Mucosa of descending colon (tissue), 3 donors: ENCODE data around the gene KLK13. TPM values are rescaled to one million over a fixed set of nuclear protein-coding genes. Genes with fewer than 3 reads are reported as not detected.

Source experiments
- ATAC-seq: fragments of 200-7000 bp; cut with Tn5 transposase; one replicate; pipeline ENCODE4 v1.9.1; 2020; ENCODE audit warnings: mild to moderate bottlenecking, moderate library complexity
- DNase-seq, 3 donors: peaks; one replicate each; pipeline ENCODE4 v3.0.0-alpha.2; 2020
- H3K36me3 ChIP-seq: fragments of 200-600 bp; one replicate; pipeline ENCODE4 v1.8.0; 2021; ENCODE audit warnings: low read depth, mild to moderate bottlenecking
- H3K4me1 ChIP-seq: fragments of 200-600 bp; one replicate; pipeline ENCODE4 v1.8.0; 2021; ENCODE audit warnings: low read depth, mild to moderate bottlenecking
- H3K4me3 ChIP-seq: fragments of 200-600 bp; one replicate; pipeline ENCODE4 v1.8.0; 2021; ENCODE audit warnings: mild to moderate bottlenecking
- H3K9me3 ChIP-seq: fragments of 200-600 bp; one replicate; pipeline ENCODE4 v1.8.0; 2021; ENCODE audit warnings: mild to moderate bottlenecking
- intact Hi-C, 2 donors: fragments of 100-400 bp; cut with DNase I in 1 of 2; cut with micrococcal nuclease in 1 of 2; formaldehyde crosslinking; loops; one replicate each; pipeline versions ENCODE4 v1.11.0 to v1.11.1; 2022; cut with DNase I, micrococcal nuclease
- total RNA-seq, 3 donors: library from RNA; stranded (reverse); fragmentation: NEBNext Ultra II Directional in 2 of 3; extraction: Animal tissue kit (Norgen Biotek cat#: 25700) in 2 of 3; gene quantifications; one replicate each; pipeline versions ENCODE4 v1.2.1 to v1.2.4, GENCODE V29; 2021 to 2023
- TF ChIP-seq, protein P1 (sequence below): fragments of 200-600 bp; IDR thresholded peaks from one replicate; pipeline ENCODE4 v1.8.0; 2022; ENCODE audit warnings: antibody characterized with exemption, mild to moderate bottlenecking
- donor health status: DM: no; HTN: no; CAD: no; lungs with moderate emphysema.
- donor health status: DM: no; HTN: no; CAD: no.
- donor health status: DM: no; HTN: yes; CAD: no.

KLK13 gene
- total RNA-seq, 3 donors from 2014 or later: 0.22 to 2.7 (median 0.84) TPM

DNA sequence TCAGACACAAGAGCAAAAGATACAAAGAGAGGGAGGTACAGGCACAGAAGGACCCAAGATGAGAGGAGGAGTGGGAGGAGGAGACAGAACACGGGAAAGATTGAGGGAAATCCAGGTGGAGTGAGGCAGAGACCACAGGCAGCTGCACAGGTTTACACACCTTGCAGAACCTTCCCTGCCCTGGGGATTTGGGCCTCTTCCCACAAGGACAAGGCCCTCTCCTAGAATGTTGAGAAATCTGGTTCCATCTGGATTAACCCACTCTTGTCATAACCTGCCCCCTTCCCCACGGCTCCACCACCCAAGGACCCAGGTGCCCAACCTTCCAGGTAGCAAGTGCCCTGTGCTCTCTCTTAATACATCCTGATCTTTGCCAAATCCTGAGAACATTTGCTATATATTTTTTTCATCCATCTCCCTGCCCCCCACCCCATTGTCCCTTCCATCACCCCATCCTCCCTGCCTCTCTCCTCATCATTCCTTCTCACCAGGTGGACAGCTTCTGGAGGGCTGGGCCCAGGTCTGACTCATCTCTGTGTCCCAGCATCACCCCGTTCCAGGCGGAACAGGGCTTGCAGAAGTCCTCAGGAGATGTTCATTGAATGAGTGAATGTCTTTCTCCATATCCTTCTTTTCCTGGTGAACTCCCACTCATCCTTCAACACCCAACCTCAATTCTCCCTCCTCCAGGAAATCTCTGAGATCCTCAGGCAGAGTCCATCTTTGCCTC is 54.7 kb downstream of the KLK13 start:
- Histone ChIP-seq H3K4me3 (no peak overlapping the region), H3K36me3 (no peaks in the 10 kb centered on the region), H3K4me1 (no peaks in the 10 kb centered on the region), H3K9me3 (no peaks in the 10 kb centered on the region)
- DNase-seq (no peak), ATAC-seq (no peak)
- TF ChIP-seq, protein P1, sequence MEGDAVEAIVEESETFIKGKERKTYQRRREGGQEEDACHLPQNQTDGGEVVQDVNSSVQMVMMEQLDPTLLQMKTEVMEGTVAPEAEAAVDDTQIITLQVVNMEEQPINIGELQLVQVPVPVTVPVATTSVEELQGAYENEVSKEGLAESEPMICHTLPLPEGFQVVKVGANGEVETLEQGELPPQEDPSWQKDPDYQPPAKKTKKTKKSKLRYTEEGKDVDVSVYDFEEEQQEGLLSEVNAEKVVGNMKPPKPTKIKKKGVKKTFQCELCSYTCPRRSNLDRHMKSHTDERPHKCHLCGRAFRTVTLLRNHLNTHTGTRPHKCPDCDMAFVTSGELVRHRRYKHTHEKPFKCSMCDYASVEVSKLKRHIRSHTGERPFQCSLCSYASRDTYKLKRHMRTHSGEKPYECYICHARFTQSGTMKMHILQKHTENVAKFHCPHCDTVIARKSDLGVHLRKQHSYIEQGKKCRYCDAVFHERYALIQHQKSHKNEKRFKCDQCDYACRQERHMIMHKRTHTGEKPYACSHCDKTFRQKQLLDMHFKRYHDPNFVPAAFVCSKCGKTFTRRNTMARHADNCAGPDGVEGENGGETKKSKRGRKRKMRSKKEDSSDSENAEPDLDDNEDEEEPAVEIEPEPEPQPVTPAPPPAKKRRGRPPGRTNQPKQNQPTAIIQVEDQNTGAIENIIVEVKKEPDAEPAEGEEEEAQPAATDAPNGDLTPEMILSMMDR: no peak
- intact Hi-C loops: no loop called here

DNA sequence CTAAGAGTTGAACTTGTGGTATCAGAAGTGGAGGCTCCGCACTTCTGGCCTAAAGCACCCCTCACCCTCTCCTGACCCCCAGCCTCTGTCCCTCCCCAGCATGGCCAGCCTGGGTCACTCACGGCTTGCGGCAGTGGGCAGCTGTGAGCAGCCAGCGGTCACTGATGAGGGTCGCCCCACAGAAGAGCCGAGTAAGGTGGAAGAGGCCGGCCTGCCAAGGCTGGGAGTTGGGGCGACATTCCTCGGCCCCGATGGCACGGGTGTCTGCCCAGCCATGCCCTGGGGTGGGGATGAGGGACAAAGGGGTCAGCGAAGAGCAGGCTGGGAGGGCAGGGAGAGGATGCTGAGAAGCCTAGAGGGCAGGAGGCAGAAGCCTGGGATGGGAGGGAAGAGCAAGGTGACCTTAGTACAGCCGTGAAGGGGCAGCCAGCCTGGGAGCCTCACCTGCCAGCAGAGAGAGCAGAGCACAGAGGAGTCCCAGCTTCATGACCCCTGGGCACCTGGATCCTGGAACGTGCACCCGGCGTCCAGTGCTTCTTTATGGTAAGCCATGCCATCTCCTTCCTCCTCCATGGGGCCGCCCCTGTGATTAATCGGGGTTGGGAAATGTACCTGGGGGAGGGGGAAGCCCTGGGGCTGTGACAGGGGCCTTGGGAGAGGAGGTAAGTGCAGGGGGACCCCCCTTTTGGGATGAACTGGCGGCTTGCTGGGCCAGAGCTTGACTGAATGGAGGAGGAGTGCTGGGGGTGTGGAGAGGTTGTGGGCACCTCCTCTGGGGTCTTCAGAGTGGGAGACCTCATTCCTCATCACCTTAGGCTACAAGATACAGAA is 55.6 kb downstream of the KLK13 start:
- Histone ChIP-seq H3K9me3 (no peaks in the 10 kb centered on the region), H3K4me3 (no peak overlapping the region), H3K36me3 (no peaks in the 10 kb centered on the region), H3K4me1 (no peaks in the 10 kb centered on the region)
- no peak for ATAC-seq
- no peak for DNase-seq
- intact Hi-C loops: no loop called here
- TF ChIP-seq, protein P1: no peak

DNA sequence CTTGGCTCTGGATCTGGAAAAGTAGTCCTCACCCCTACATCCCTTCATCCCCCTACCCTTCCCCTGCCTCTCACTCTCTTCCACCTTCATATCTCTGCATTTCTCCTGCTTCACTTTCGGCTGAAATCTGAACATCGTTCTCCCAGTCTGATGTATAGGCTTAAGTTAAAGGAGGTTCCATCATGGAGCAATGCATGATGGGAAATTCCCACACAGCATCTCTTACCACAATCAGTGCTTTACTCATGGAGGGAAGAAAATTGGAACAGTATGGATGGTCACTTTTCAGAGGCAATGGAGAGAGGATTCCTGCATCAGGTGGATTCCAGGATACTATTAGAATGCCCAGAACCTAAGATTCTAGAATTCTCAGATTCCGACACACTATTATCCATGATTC is 57.4 kb downstream of the KLK13 start:
- no peaks in the 10 kb centered on the region for H3K36me3 ChIP-seq
- no peak for DNase-seq
- no peaks in the 10 kb centered on the region for H3K4me1 ChIP-seq
- ATAC-seq: no peak
- no peaks in the 10 kb centered on the region for H3K9me3 ChIP-seq
- TF ChIP-seq, protein P1: no peak
- intact Hi-C loops: no loop called here
- no peak overlapping the region for H3K4me3 ChIP-seq

DNA sequence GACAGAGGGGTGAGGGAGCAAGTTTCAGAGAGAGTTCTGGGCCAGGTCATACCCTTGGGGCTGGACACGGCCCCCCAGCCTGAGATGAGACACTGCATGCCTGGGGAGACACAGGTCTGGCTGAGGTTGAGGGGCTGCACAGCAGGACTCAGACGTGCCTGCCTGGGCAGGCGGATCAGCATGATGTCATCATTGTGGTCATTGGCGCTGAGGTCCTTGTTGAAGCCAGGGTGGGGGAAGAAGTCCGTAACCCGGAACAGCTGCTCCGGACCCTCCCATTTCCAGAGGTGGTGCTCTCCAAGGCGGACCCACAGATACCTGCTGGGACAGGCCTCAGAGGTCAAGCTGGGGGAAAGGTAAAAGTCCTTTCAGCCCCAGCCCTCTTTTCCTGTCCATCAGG is 58.5 kb downstream of the KLK13 start:
- ATAC-seq (no peak), DNase-seq (no peak)
- Histone ChIP-seq H3K4me1 (no peaks in the 10 kb centered on the region), H3K4me3 (no peak overlapping the region), H3K9me3 (no peaks in the 10 kb centered on the region), H3K36me3 (no peaks in the 10 kb centered on the region)
- intact Hi-C loops: no loop called here
- TF ChIP-seq, protein P1: no peak

Other genes starting within 250 kb of the KLK13 start
- 100 to 1,000 TPM in 1 of 3 donors, 10 to 100 TPM in 2; 29.3 to 130 (median 80.6) TPM for gene KLK1, start 241.3 kb downstream of the KLK13 start, total RNA-seq
- 1 to 10 TPM in 2 of 3 donors, under 1 TPM in 1; 0.92 to 3.3 (median 2.3) TPM for gene KLK15, start 231.5 kb downstream of the KLK13 start, total RNA-seq
- 1 to 10 TPM; 3.7 to 9.0 (median 4.8) TPM for gene KLK3, start 210.2 kb downstream of the KLK13 start, total RNA-seq
- gene KLK2, start 191.7 kb downstream of the KLK13 start, total RNA-seq: under 1 TPM in 1 of 3 donors, not detected in 2; 0.43 TPM
- 1 to 10 TPM; 1.1 to 3.4 (median 1.4) TPM for gene KLK4, start 153.7 kb downstream of the KLK13 start, total RNA-seq
- gene KLK5, start 112.1 kb downstream of the KLK13 start, total RNA-seq: not detected
- gene KLK6, start 95.5 kb downstream of the KLK13 start, total RNA-seq: not detected
- not detected for gene KLK7, start 81.2 kb downstream of the KLK13 start, total RNA-seq
- gene KLK8, start 63.5 kb downstream of the KLK13 start, total RNA-seq: not detected
- gene KLK10, start 45.4 kb downstream of the KLK13 start, total RNA-seq: under 1 TPM; 0.58 to 0.93 (median 0.76) TPM
- 1 to 10 TPM in 1 of 3 donors, under 1 TPM in 2; 0.38 to 1.0 (median 0.72) TPM for gene KLK11, start 38.5 kb downstream of the KLK13 start, total RNA-seq
- 1 to 10 TPM in 1 of 3 donors, not detected in 2; 1.0 TPM for gene KLK12, start 30.1 kb downstream of the KLK13 start, total RNA-seq
- under 1 TPM in 1 of 3 donors, not detected in 2; 0.41 TPM for gene KLK14, start 17.8 kb upstream of the KLK13 start, total RNA-seq
- gene CTU1, start 43.3 kb upstream of the KLK13 start, total RNA-seq: 1 to 10 TPM; 4.3 to 8.1 (median 4.8) TPM
- 1 to 10 TPM; 1.4 to 3.8 (median 3.2) TPM for gene SIGLEC9, start 59.8 kb upstream of the KLK13 start, total RNA-seq
- 1 to 10 TPM; 1.2 to 2.5 (median 1.4) TPM for gene SIGLEC7, start 77.2 kb upstream of the KLK13 start, total RNA-seq
- gene CD33, start 160.0 kb upstream of the KLK13 start, total RNA-seq: 1 to 10 TPM; 1.0 to 6.9 (median 6.9) TPM
- gene SIGLECL1, start 186.0 kb upstream of the KLK13 start, total RNA-seq: not detected
- gene IGLON5, start 246.6 kb upstream of the KLK13 start, total RNA-seq: under 1 TPM in 1 of 3 donors, not detected in 2; 0.44 TPM